Sigmoid colon (tissue), 7 donors: Measurements from ENCODE around the gene WDR37. TPM values are rescaled to one million over a fixed set of nuclear protein-coding genes. Genes with fewer than 3 reads are reported as not detected.
"Not testable (repeated sequence)": the region's sequence is repeated elsewhere in the genome, so short reads cannot be mapped to it uniquely, and the experiment has no call there.

ENCODE experiments used
- DNase-seq: peaks from one replicate; pipeline ENCODE4 v3.0.0-alpha.2; 2019
- H3K27ac ChIP-seq, 4 donors: fragments of 200-600 bp; sonication (generic); one replicate each; pipeline ENCODE4 v1.5.1; 2016 to 2019; ENCODE audit warnings: mild to moderate bottlenecking in 1 of 4
- H3K27me3 ChIP-seq, 3 donors: fragments of 200-600 bp; sonication (generic); one replicate each; pipeline ENCODE4 v1.5.1; 2019; ENCODE audit warnings: mild to moderate bottlenecking in 1 of 3
- H3K36me3 ChIP-seq, 4 donors: fragments of 200-600 bp; sonication (generic); one replicate each; pipeline ENCODE4 v1.5.1; 2016 to 2019
- H3K4me1 ChIP-seq, 4 donors: fragments of 200-600 bp; sonication (generic); one replicate each; pipeline ENCODE4 v1.5.1; 2017 to 2019
- H3K4me3 ChIP-seq, 4 donors: fragments of 200-600 bp; sonication (generic); one replicate each; pipeline ENCODE4 v1.5.1; 2017 to 2019; ENCODE audit warnings: mild to moderate bottlenecking in 2 of 4, moderate library complexity in 1 of 4
- H3K9me3 ChIP-seq, 4 donors: fragments of 200-600 bp in 3 of 4; sonication (generic) in 3 of 4; one replicate each; pipeline versions ENCODE4 v1.5.1 to v1.6.1; 2013 to 2019
- EP300 ChIP-seq, 4 donors: sonication (generic); formaldehyde crosslinking; IDR thresholded peaks; one replicate each; pipeline ENCODE4 v1.6.1; 2017; ENCODE audit warnings: antibody characterized with exemption in 4 of 4
- POLR2A ChIP-seq, 2 donors: fragments of 450-650 bp; IDR thresholded peaks; one replicate each; pipeline ENCODE4 v1.6.1; 2016; ENCODE audit warnings: antibody characterized with exemption in 2 of 2, mild to moderate bottlenecking in 2 of 2, moderate library complexity in 2 of 2
- POLR2AphosphoS5 ChIP-seq, 4 donors: sonication (generic); formaldehyde crosslinking; IDR thresholded peaks; one replicate each; pipeline ENCODE4 v1.6.1; 2017; ENCODE audit warnings: antibody characterized with exemption in 4 of 4
- WGBS, 2 donors: extraction: QIAGEN DNeasy Blood & Tissue Kit; methylation state at CpG; one replicate each; pipeline ENCODE4 v1.1.7; 2013; 5-methylcytosine and 5-hydroxymethylcytosine counted together
- intact Hi-C: fragments of 100-400 bp; cut with DNase I; formaldehyde crosslinking; loops from one replicate; pipeline ENCODE4 v1.15.1; 2023
- polyA plus RNA-seq, 3 donors: library from polyadenylated mRNA; stranded (reverse); fragments of 200-250 nt; gene quantifications; one replicate each; pipeline ENCODE4 v1.2.3, GENCODE V29; 2013
- total RNA-seq, 4 donors: library from RNA; depleted of rRNA; stranded (reverse); fragments of >200 nt; gene quantifications; one replicate each; pipeline ENCODE4 v1.1.0, GENCODE V29; 2016
- TF ChIP-seq, protein P1 (sequence below), 4 experiments: fragments of 450-650 bp in 3 of 4; fragments of 200-600 bp in 1 of 4; IDR thresholded peaks; one replicate each; pipeline ENCODE4 v1.5.1; 2016 to 2019; ENCODE audit warnings: antibody characterized with exemption in 4 of 4, mild to moderate bottlenecking in 3 of 4, moderate library complexity in 2 of 4
- donor health status: healthy with polysubstance abuse.
- donor health status: Bipolar disorder and iron deficiency.
- donor health status: healthy.

Gene WDR37
- total and polyA plus RNA-seq, 7 donors: 5.4 to 25.5 (median 10.6) TPM

DNA sequence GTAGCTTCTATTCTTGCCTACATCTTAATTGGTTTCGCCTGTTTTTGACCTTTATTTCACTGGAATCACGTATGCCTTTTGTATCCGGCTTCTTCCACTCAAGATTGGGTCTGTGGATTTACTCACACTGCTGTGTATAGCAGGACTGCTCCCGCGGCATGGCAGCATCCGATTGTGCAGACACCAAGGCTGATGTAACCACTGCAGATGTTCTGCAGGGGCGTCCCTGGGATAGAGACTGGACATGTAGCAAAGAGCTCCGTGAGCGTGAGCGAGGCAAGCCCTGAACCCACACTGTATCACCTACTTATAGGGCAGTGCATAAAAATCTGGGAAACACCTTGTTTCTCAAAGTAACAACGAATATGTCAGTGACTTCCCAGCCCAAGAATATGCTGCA lies 19.1 kb upstream of the WDR37 start:
- intact Hi-C loops: no loop called here
- Histone ChIP-seq H3K4me3 (no peak overlapping the region), H3K9me3 (no peaks in the 10 kb centered on the region), H3K27me3 (no peaks in the 10 kb centered on the region), H3K36me3 (peaks cover 0 to 43% (median 4%) of the 10 kb centered on the region in 4 donors), H3K27ac (no peak overlapping the region), H3K4me1 (no peaks in the 10 kb centered on the region)
- no peak for DNase-seq
- TF ChIP-seq POLR2AphosphoS5 (IDR thresholded peaks at IDR 0.05): no peak
- no peak for TF ChIP-seq EP300 (IDR thresholded peaks at IDR 0.05)
- TF ChIP-seq, protein P1, sequence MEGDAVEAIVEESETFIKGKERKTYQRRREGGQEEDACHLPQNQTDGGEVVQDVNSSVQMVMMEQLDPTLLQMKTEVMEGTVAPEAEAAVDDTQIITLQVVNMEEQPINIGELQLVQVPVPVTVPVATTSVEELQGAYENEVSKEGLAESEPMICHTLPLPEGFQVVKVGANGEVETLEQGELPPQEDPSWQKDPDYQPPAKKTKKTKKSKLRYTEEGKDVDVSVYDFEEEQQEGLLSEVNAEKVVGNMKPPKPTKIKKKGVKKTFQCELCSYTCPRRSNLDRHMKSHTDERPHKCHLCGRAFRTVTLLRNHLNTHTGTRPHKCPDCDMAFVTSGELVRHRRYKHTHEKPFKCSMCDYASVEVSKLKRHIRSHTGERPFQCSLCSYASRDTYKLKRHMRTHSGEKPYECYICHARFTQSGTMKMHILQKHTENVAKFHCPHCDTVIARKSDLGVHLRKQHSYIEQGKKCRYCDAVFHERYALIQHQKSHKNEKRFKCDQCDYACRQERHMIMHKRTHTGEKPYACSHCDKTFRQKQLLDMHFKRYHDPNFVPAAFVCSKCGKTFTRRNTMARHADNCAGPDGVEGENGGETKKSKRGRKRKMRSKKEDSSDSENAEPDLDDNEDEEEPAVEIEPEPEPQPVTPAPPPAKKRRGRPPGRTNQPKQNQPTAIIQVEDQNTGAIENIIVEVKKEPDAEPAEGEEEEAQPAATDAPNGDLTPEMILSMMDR (IDR thresholded peaks at IDR 0.05): no peak
- TF ChIP-seq POLR2A (IDR thresholded peaks at IDR 0.05): no peak
- 93 to 95% methylated on average over 11 of the region's 11 CpGs for WGBS, 2 donors

DNA sequence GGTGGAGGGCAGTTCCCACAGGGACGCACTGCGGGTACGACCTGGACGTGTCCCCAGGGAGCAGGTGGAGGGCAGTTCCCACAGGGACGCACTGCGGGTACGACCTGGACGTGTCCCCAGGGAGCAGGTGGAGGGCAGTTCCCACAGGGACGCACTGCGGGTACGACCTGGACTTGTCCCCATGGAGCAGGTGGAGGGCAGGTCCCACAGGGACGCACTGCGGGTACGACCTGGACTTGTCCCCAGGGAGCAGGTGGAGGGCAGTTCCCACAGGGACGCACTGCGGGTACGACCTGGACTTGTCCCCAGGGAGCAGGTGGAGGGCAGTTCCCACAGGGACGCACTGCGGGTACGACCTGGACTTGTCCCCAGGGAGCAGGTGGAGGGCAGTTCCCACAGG lies 17.4 kb upstream of the WDR37 start:
- H3K36me3 ChIP-seq: peaks cover 0 to 60% (median 4%) of the 10 kb centered on the region in 4 donors
- H3K27me3 ChIP-seq, H3K27ac ChIP-seq, intact Hi-C loops, H3K9me3 ChIP-seq, DNase-seq, H3K4me1 ChIP-seq, H3K4me3 ChIP-seq: not testable (repeated sequence)
- WGBS, 2 donors: 91 to 94% methylated on average over 15 of the region's 20 CpGs

DNA sequence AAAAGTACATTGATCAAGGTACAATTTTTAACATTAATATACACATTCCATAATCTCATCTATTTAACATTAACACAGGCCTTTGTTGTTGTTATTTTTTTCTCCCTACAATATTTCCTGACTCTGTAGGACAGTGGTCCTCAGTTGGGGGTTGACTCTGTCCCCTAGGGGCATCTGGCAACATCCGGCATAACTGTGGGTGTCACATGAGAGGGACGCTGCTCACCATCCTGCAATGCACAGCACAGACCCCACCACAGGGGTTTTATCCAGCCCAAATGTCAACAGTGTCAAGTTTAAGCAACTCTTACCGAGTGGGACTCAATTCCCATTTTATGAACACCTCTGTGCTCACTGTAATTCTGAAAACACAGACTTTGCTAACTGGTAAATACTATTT lies 16.1 kb upstream of the WDR37 start:
- Histone ChIP-seq H3K27ac (no peak overlapping the region), H3K36me3 (peaks cover 0 to 61% (median 4%) of the 10 kb centered on the region in 4 donors), H3K4me1 (peaks cover 0 to 7% (median 0%) of the 10 kb centered on the region in 4 donors), H3K9me3 (no peaks in the 10 kb centered on the region), H3K4me3 (no peak overlapping the region), H3K27me3 (no peaks in the 10 kb centered on the region)
- 90 to 92% methylated on average over 3 of the region's 3 CpGs for WGBS, 2 donors
- intact Hi-C loops: no loop called here
- no peak for DNase-seq
- no peak for TF ChIP-seq POLR2AphosphoS5 (IDR thresholded peaks at IDR 0.05)
- TF ChIP-seq EP300 (IDR thresholded peaks at IDR 0.05): no peak
- TF ChIP-seq POLR2A (IDR thresholded peaks at IDR 0.05): no peak
- TF ChIP-seq, protein P1 (IDR thresholded peaks at IDR 0.05): no peak

DNA sequence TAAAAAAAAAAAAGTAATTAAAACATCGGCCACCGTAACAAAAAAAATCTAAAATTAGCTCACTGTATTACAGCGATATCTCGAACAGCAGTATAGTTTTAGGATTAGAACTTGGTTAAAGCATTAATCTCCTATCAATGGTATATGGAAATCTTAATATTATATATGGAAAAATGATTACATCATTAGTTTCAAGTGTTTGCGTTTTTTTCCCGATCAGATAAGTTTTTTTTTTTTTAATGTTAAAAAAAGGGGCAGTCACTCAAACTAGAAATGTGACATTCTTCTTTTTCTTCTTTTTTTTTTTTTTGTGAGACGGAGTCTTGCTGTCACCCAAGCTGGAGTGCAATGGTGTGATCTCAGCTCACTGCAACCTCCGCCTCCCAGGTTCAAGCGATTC lies 14.7 kb upstream of the WDR37 start:
- Histone ChIP-seq H3K4me1 (peaks cover 0 to 12% (median 4%) of the 10 kb centered on the region in 4 donors), H3K27ac (no peak overlapping the region), H3K27me3 (no peaks in the 10 kb centered on the region), H3K36me3 (peaks cover 0 to 61% (median 4%) of the 10 kb centered on the region in 4 donors), H3K9me3 (no peaks in the 10 kb centered on the region), H3K4me3 (no peak overlapping the region)
- WGBS, 2 donors: 94 to 96% methylated on average over 9 of the region's 9 CpGs
- no peak for DNase-seq
- no peak for TF ChIP-seq EP300 (IDR thresholded peaks at IDR 0.05)
- TF ChIP-seq POLR2AphosphoS5 (IDR thresholded peaks at IDR 0.05): no peak
- no peak for TF ChIP-seq POLR2A (IDR thresholded peaks at IDR 0.05)
- TF ChIP-seq, protein P1 (IDR thresholded peaks at IDR 0.05): no peak
- intact Hi-C loops: no loop called here

DNA sequence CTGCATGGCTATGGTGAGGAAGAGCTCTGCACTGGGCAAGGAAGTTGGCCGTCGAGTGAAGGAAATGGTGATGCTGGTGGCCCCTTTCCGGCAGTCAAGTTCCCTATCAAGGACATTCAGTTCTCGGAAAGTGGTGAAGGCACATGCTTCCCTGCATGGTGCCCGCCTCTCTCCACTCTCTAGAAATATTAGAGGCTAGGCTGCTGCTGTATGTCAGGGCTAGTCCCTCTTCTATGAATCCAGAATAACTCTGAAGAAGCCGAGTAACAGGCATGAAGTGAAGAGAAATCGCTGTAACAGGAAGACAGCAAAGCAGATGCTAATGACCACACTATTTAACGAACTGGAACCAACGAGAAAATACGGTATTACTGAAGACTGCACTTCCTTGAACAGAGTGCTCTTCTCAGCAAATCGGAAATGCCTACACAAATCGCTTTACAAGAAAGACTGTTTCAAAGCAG lies 12.6 kb upstream of the WDR37 start:
- WGBS, 2 donors: 50 to 84% methylated on average over 12 of the region's 12 CpGs
- H3K27ac ChIP-seq: peak overlapping the region; percentile 51 to 56 (median 55)
- peak in 2 of 4 donors; percentile 57 to 67 for TF ChIP-seq POLR2AphosphoS5 (IDR thresholded peaks at IDR 0.05)
- TF ChIP-seq POLR2A (IDR thresholded peaks at IDR 0.05): peak in 1 of 2 donors; percentile 20
- TF ChIP-seq, protein P1 (IDR thresholded peaks at IDR 0.05): no peak
- peak in 1 of 4 donors; percentile 42 for TF ChIP-seq EP300 (IDR thresholded peaks at IDR 0.05)
- H3K9me3 ChIP-seq: no peaks in the 10 kb centered on the region
- peaks cover 0 to 19% (median 12%) of the 10 kb centered on the region in 4 donors for H3K4me1 ChIP-seq
- intact Hi-C loops: no loop called here
- peaks cover 0 to 48% (median 4%) of the 10 kb centered on the region in 4 donors for H3K36me3 ChIP-seq
- no peaks in the 10 kb centered on the region for H3K27me3 ChIP-seq
- DNase-seq: no peak
- no peak overlapping the region for H3K4me3 ChIP-seq
